Neuronal stem cell (in vitro differentiated cells): Measurements from ENCODE around the gene PPP2R5A.

Source experiments
- DNase-seq: peaks from one replicate; pipeline ENCODE4 v3.0.0-alpha.2; 2013; ENCODE audit warnings: low spot score
- H2AFZ ChIP-seq: one replicate; pipeline ENCODE4 v1.6.1; 2013; ENCODE audit warnings: mild to moderate bottlenecking, low read length, inconsistent platforms
- H2AK5ac ChIP-seq: 2 replicates; pipeline ENCODE4 v1.6.1; 2013; ENCODE audit warnings: low read depth, mild to moderate bottlenecking, inconsistent platforms, low read length, moderate library complexity, mixed read lengths
- H2BK120ac ChIP-seq: 2 replicates; pipeline ENCODE4 v1.6.1; 2013; ENCODE audit warnings: low read depth, mild to moderate bottlenecking, inconsistent platforms, low read length, moderate library complexity, mixed read lengths
- H2BK12ac ChIP-seq: one replicate; pipeline ENCODE4 v1.6.1; 2013; ENCODE audit warnings: low read length, inconsistent platforms
- H2BK15ac ChIP-seq: 2 replicates; pipeline ENCODE4 v1.6.1; 2013; ENCODE audit warnings: mild to moderate bottlenecking, low read length, inconsistent platforms, mixed read lengths
- H2BK5ac ChIP-seq: one replicate; pipeline ENCODE4 v1.6.1; 2013; ENCODE audit warnings: inconsistent platforms, mild to moderate bottlenecking, low read length, moderate library complexity
- H3K14ac ChIP-seq: one replicate; pipeline ENCODE4 v1.6.1; 2013; ENCODE audit warnings: low read length, inconsistent platforms
- H3K18ac ChIP-seq: 2 replicates; pipeline ENCODE4 v1.6.1; 2013; ENCODE audit warnings: low read length, inconsistent platforms
- H3K23ac ChIP-seq: 2 replicates; pipeline ENCODE4 v1.6.1; 2013; ENCODE audit warnings: low read depth, mild to moderate bottlenecking, mixed read lengths, low read length, inconsistent platforms; ENCODE audit not compliant: poor library complexity
- H3K27ac ChIP-seq: replicated peaks from 3 replicates; pipeline ENCODE4 v1.5.1; 2013; ENCODE audit warnings: low read length, inconsistent platforms
- H3K27me3 ChIP-seq, 3 experiments: 2 replicates each; pipeline ENCODE4 v1.6.1; 2013; ENCODE audit warnings: low read length in 3 of 3, mild to moderate bottlenecking in 2 of 3, inconsistent platforms in 1 of 3, low read depth in 1 of 3, mixed read lengths in 1 of 3, moderate library complexity in 1 of 3; ENCODE audit not compliant: control insufficient read depth in 3 of 3, insufficient read depth in 3 of 3
- H3K36me3 ChIP-seq, 2 donors: replicated peaks in 1 of 2; 2 replicates each; pipeline ENCODE4 v1.6.1; 2013; ENCODE audit warnings: low read length in 2 of 2; ENCODE audit not compliant: control insufficient read depth in 2 of 2, insufficient read depth in 2 of 2
- H3K4ac ChIP-seq: 2 replicates; pipeline ENCODE4 v1.6.1; 2013; ENCODE audit warnings: inconsistent platforms, mild to moderate bottlenecking, low read length, moderate library complexity
- H3K4me1 ChIP-seq, 2 donors: 1 replicate in 1 of 2; 2 replicates in 1 of 2; pipeline ENCODE4 v1.6.1; 2013; ENCODE audit warnings: low read length in 2 of 2, low read depth in 1 of 2; ENCODE audit not compliant: control insufficient read depth in 2 of 2, insufficient read depth in 1 of 2
- H3K4me2 ChIP-seq: one replicate; pipeline ENCODE4 v1.6.1; 2013; ENCODE audit warnings: mild to moderate bottlenecking, low read length, inconsistent platforms; ENCODE audit not compliant: insufficient read depth, poor library complexity, severe bottlenecking
- H3K4me3 ChIP-seq, 2 donors: 2 replicates each; pipeline ENCODE4 v1.5.1; 2013; ENCODE audit warnings: low read length in 2 of 2, mild to moderate bottlenecking in 2 of 2, inconsistent platforms in 1 of 2, moderate library complexity in 1 of 2
- H3K79me1 ChIP-seq: one replicate; pipeline ENCODE4 v1.6.1; 2013; ENCODE audit warnings: low read depth, mild to moderate bottlenecking, inconsistent platforms, low read length, moderate library complexity
- H3K9ac ChIP-seq: one replicate; pipeline ENCODE4 v1.6.1; 2013; ENCODE audit warnings: mild to moderate bottlenecking, low read depth, low read length, inconsistent platforms; ENCODE audit not compliant: poor library complexity
- H3K9me3 ChIP-seq, 2 donors: replicated peaks in 1 of 2; 2 replicates each; pipeline versions ENCODE3 to v1.6.1; 2013; ENCODE audit warnings: low read length in 2 of 2, mild to moderate bottlenecking in 2 of 2, inconsistent platforms in 1 of 2, low read depth in 1 of 2, mixed read lengths in 1 of 2, moderate library complexity in 1 of 2; ENCODE audit not compliant: control insufficient read depth in 2 of 2, insufficient read depth in 1 of 2
- H4K8ac ChIP-seq: one replicate; pipeline ENCODE4 v1.6.1; 2013; ENCODE audit warnings: low read depth, mild to moderate bottlenecking, inconsistent platforms, low read length, moderate library complexity
- H4K91ac ChIP-seq: one replicate; pipeline ENCODE4 v1.6.1; 2013; ENCODE audit warnings: low read length, low read depth, mild to moderate bottlenecking, inconsistent platforms; ENCODE audit not compliant: poor library complexity
- WGBS, 2 donors: extraction: QIAGEN DNeasy Blood & Tissue Kit; methylation state at CpG; one replicate each; pipeline ENCODE4 v1.1.7; 2013; ENCODE audit warnings: missing lambda C conversion rate in 2 of 2, mixed read lengths in 1 of 2; ENCODE audit not compliant: insufficient read length in 2 of 2, insufficient replicate concordance in 1 of 2; ENCODE audit errors: extremely low coverage in 2 of 2; 5-methylcytosine and 5-hydroxymethylcytosine counted together

PPP2R5A gene

DNA sequence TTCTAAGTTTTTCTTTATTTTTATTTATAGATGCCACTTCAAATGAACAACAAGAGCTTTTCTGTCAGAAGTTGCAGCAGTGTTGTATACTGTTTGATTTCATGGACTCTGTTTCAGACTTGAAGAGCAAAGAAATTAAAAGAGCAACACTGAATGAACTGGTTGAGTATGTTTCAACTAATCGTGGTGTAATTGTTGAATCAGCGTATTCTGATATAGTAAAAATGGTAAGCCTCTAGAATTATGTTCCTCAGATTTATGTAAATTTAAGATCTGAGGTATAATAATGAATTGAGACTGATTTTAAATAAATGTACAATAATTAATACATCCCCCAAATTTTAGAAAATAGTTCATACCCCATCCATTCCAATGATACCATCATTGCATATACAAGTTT is 43.9 kb downstream of the PPP2R5A start:
- H3K9ac ChIP-seq, result no peak overlapping the region
- H4K8ac ChIP-seq, result no peak overlapping the region
- no peak for DNase-seq
- no peak overlapping the region for H2BK120ac ChIP-seq
- H3K23ac ChIP-seq, result no peak overlapping the region
- WGBS, 2 donors, result no CpG with 5 or more reads among the region's 2 CpGs
- H3K79me1 ChIP-seq, result no peaks in the 10 kb centered on the region
- no peaks in the 10 kb centered on the region for H3K27me3 ChIP-seq
- H3K14ac ChIP-seq, result no peak overlapping the region
- no peak overlapping the region for H4K91ac ChIP-seq
- H2BK12ac ChIP-seq, result no peak overlapping the region
- peaks cover 0 to 10% of the 10 kb centered on the region in 2 donors for H3K36me3 ChIP-seq
- no peak overlapping the region for H3K4ac ChIP-seq
- no peak overlapping the region for H2BK15ac ChIP-seq
- H3K4me3 ChIP-seq, result no peak overlapping the region
- H3K4me2 ChIP-seq, result no peak overlapping the region
- H2AK5ac ChIP-seq, result no peak overlapping the region
- no peak overlapping the region for H3K27ac ChIP-seq
- H3K9me3 ChIP-seq, result no peaks in the 10 kb centered on the region
- H3K18ac ChIP-seq, result no peak overlapping the region
- H3K4me1 ChIP-seq, result no peaks in the 10 kb centered on the region
- no peak overlapping the region for H2AFZ ChIP-seq
- H2BK5ac ChIP-seq, result no peak overlapping the region

DNA sequence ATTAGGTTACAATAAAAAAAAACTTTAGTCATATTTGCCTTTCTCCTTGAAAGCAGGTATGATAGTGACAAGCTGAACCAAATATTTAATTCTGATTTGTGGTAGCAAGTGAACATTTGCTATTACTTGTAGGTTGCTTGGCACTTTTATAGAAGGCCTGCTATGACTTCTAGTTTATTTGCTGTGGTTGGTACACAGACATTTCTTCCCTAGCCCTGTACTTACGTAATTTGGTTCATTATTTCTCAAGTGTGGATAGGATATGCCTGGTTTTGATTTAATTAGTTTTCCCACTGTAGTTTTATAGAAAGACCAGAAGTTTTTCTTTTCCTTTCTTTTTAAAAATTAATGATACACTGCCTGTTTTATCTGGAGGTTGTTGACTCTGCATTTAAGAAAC is 55.9 kb downstream of the PPP2R5A start:
- no peaks in the 10 kb centered on the region for H3K79me1 ChIP-seq
- no peak overlapping the region for H3K4me2 ChIP-seq
- H4K91ac ChIP-seq, result no peak overlapping the region
- no CpG with 5 or more reads among the region's 1 CpG for WGBS, 2 donors
- H3K36me3 ChIP-seq, result peaks cover 0 to 5% of the 10 kb centered on the region in 2 donors
- H3K9me3 ChIP-seq, result no peaks in the 10 kb centered on the region
- H3K4me3 ChIP-seq, result no peak overlapping the region
- no peaks in the 10 kb centered on the region for H3K4me1 ChIP-seq
- no peak overlapping the region for H3K9ac ChIP-seq
- no peak overlapping the region for H3K18ac ChIP-seq
- no peak overlapping the region for H2BK12ac ChIP-seq
- H2AK5ac ChIP-seq, result no peak overlapping the region
- DNase-seq, result no peak
- no peak overlapping the region for H2BK15ac ChIP-seq
- no peaks in the 10 kb centered on the region for H3K27me3 ChIP-seq
- no peak overlapping the region for H2BK120ac ChIP-seq
- no peak overlapping the region for H3K23ac ChIP-seq
- no peak overlapping the region for H3K27ac ChIP-seq
- H3K14ac ChIP-seq, result no peak overlapping the region
- H2BK5ac ChIP-seq, result no peak overlapping the region
- no peak overlapping the region for H4K8ac ChIP-seq
- H3K4ac ChIP-seq, result no peak overlapping the region
- H2AFZ ChIP-seq, result no peak overlapping the region

DNA sequence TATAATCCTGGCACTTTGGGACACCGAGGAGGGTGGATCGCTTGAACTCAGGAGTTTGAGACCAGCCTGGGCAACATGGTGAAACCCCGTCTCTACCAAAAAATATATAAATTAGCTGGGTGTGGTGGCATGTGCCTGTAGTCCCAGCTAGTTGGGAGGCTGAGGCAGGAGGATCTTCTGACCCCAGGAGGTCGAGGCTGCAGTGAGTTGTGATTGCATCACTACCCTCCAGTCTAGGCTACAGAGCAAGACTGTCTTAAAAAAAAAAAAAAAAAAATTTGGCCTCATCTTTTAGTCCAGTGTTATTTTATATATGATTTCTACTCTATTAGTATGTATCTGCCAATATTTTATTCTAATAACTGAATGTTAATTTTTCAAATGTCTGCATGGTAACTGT is 59.7 kb downstream of the PPP2R5A start:
- Histone ChIP-seq H2AFZ (no peak overlapping the region), H3K27me3 (no peaks in the 10 kb centered on the region), H3K18ac (no peak overlapping the region), H2BK15ac (no peak overlapping the region), H3K23ac (no peak overlapping the region), H2BK5ac (no peak overlapping the region), H2AK5ac (no peak overlapping the region), H3K4me3 (no peak overlapping the region), H3K79me1 (no peaks in the 10 kb centered on the region), H3K9ac (no peak overlapping the region), H3K14ac (no peak overlapping the region), H3K27ac (no peak overlapping the region), H3K36me3 (peaks cover 0 to 30% of the 10 kb centered on the region in 2 donors), H3K4me1 (no peaks in the 10 kb centered on the region), H4K8ac (no peak overlapping the region), H2BK120ac (no peak overlapping the region), H3K9me3 (no peaks in the 10 kb centered on the region), H2BK12ac (no peak overlapping the region), H3K4ac (no peak overlapping the region), H4K91ac (no peak overlapping the region), H3K4me2 (no peak overlapping the region)
- no peak for DNase-seq
- no CpG with 5 or more reads among the region's 4 CpGs for WGBS, 2 donors

DNA sequence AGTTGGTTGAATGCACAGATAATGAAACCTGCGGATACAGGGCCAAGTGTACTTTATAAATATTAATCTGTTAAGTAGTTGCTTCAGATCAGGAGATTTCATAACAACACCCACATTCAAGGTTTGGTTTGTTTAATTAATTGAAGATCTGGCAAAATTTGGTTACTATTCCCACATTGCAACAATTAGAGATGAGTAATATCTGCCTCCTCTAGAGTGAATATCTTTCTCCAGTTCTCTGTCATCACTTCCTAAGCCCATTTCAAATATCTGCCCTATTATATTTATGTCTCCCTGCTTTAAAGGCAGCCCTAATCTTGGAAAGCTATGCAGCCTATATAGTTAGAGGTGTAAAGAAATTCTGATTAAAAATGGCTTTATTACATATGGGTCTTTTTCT is 61.4 kb downstream of the PPP2R5A start:
- H4K91ac ChIP-seq, result no peak overlapping the region
- H3K9me3 ChIP-seq, result no peaks in the 10 kb centered on the region

More for the DNA sequence above, 61.4 kb downstream of the PPP2R5A start:
- Histone ChIP-seq H3K23ac (no peak overlapping the region), H2AK5ac (no peak overlapping the region), H3K4me3 (no peak overlapping the region), H3K18ac (no peak overlapping the region), H2AFZ (no peak overlapping the region), H3K9ac (no peak overlapping the region), H4K8ac (no peak overlapping the region), H3K36me3 (peaks cover 0 to 33% of the 10 kb centered on the region in 2 donors), H2BK15ac (no peak overlapping the region), H3K27ac (no peak overlapping the region), H3K4me2 (no peak overlapping the region), H2BK12ac (no peak overlapping the region), H3K27me3 (no peaks in the 10 kb centered on the region), H2BK120ac (no peak overlapping the region), H3K4me1 (no peaks in the 10 kb centered on the region), H3K14ac (no peak overlapping the region), H2BK5ac (no peak overlapping the region), H3K4ac (no peak overlapping the region), H3K79me1 (no peaks in the 10 kb centered on the region)
- no peak for DNase-seq
- WGBS, 2 donors, result no CpG with 5 or more reads among the region's 1 CpG
